Panc1 (cell line): ENCODE measurements around the gene GMDS.

Source experiments
- CTCF ChIP-seq: fragments of 450-650 bp; IDR thresholded peaks from 2 replicates; pipeline ENCODE4 v1.5.1; 2017; ENCODE audit warnings: mild to moderate bottlenecking
- TCF7L2 ChIP-seq: IDR thresholded peaks from 2 replicates; pipeline ENCODE4 v1.6.1; 2011; ENCODE audit warnings: mild to moderate bottlenecking, low read depth, low read length, inconsistent platforms

GRCh38 chr6:2275892-2276242, 30.5 kb upstream of the GMDS start:
- TF ChIP-seq CTCF (no peak), TCF7L2 (no peak)
